Measurements from ENCODE around the gene JUP.

JUP gene

GRCh38 chr17:41750862-41751261 lies 35.6 kb downstream of the JUP start:
- no peak for DNase-seq

- DNase-seq, result no peak
These were observed 38.2 kb downstream of the JUP start for GRCh38 chr17:41748275-41748674.

- no peak for DNase-seq
These were observed 44.8 kb downstream of the JUP start for GRCh38 chr17:41741709-41742108.

- DNase-seq, result no peak
These were observed 46.0 kb downstream of the JUP start for GRCh38 chr17:41740506-41740905.

- DNase-seq, result no peak
These were observed 46.7 kb downstream of the JUP start for GRCh38 chr17:41739661-41740352.

- DNase-seq, result no peak
These were observed 47.8 kb downstream of the JUP start for GRCh38 chr17:41738801-41739112.

- DNase-seq, result peak; percentile 38
These were observed 48.3 kb downstream of the JUP start for GRCh38 chr17:41738077-41738800.

- DNase-seq, result no peak
These were observed 48.9 kb downstream of the JUP start for GRCh38 chr17:41737680-41738023.

GRCh38 chr17:41736983-41737679 lies 49.4 kb downstream of the JUP start:
- no peak for DNase-seq

GRCh38 chr17:41735744-41736143 lies 50.8 kb downstream of the JUP start:
- no peak for DNase-seq

- no peak for DNase-seq
These were observed 51.6 kb downstream of the JUP start for GRCh38 chr17:41734949-41735313.

- no peak for DNase-seq
These were observed 52.2 kb downstream of the JUP start, which contains the start of gene HAP1 for GRCh38 chr17:41734139-41734948. HAP1 (minus strand) TSS chr17:41734643; CDS start chr17:41734634, 9 bp downstream.

GRCh38 chr17:41733348-41734138 lies 53.0 kb downstream of the JUP start:
- DNase-seq, result no peak

GRCh38 chr17:41731836-41732235 lies 54.7 kb downstream of the JUP start:
- no peak for DNase-seq

GRCh38 chr17:41730479-41730878 lies 56.0 kb downstream of the JUP start:
- DNase-seq, result no peak

GRCh38 chr17:41728056-41728455 lies 58.5 kb downstream of the JUP start:
- no peak for DNase-seq

GRCh38 chr17:41725134-41725533 lies 61.4 kb downstream of the JUP start:
- no peak for DNase-seq

GRCh38 chr17:41724476-41725050 lies 61.9 kb downstream of the JUP start:
- no peak for DNase-seq

- no peak for DNase-seq
These were observed 62.6 kb downstream of the JUP start for GRCh38 chr17:41723801-41724475.

- no peak for DNase-seq
These were observed 64.3 kb downstream of the JUP start for GRCh38 chr17:41722231-41722630.

- no peak for DNase-seq
These were observed 68.2 kb downstream of the JUP start for GRCh38 chr17:41718287-41718645.
